GM12878 (cell line): ENCODE measurements around the gene TTLL13. TPM values are rescaled to one million over a fixed set of nuclear protein-coding genes. Genes with fewer than 3 reads are reported as not detected.

Source experiments
- ATAC-seq: fragments of 200-7000 bp; cut with Tn5 transposase; 3 replicates; pipeline ENCODE4 v1.9.1; 2020; ENCODE audit warnings: mild to moderate bottlenecking, moderate library complexity
- BruUV-seq: library from RNA; stranded (reverse); fragments of 400-500 nt; replicated peaks from 2 replicates; lab custom pipeline; 2021; lab: Mats Ljungman, UMichigan
- CTCF ChIA-PET: fragments of 300-600 bp; sonication (Branson Sonifier 250); formaldehyde crosslinking; extraction: SDS; loops from one replicate; lab custom pipeline; 2021; ENCODE audit warnings: inconsistent platforms; lab: Yijun Ruan, JAX
- POLR2A ChIA-PET: fragments of 350-600 bp; formaldehyde crosslinking; extraction: SDS; loops from one replicate; lab custom pipeline; 2021; ENCODE audit warnings: inconsistent platforms; lab: Charles Lee
- RAD21 ChIA-PET: fragments of 300-600 bp; sonication (Branson Sonifier 250); formaldehyde crosslinking; loops from one replicate; lab custom pipeline; 2023; ENCODE audit warnings: antibody characterized with exemption; ENCODE audit not compliant: unreplicated experiment; lab: Charles Lee
- SMC1A ChIA-PET: fragments of 300-600 bp; sonication (Branson Sonifier 250); formaldehyde crosslinking; loops from one replicate; lab custom pipeline; 2023; ENCODE audit not compliant: unreplicated experiment, uncharacterized antibody; lab: Charles Lee
- DNase-seq: peaks from one replicate; pipeline ENCODE4 v3.0.0-alpha.2; 2011; ENCODE audit warnings: low read depth, low spot score
- FAIRE-seq: peaks from 3 replicates; lab custom pipeline; 2011; peaks lifted over from hg19 to GRCh38; lab: Jason Lieb, UNC
- H2AFZ ChIP-seq: 2 replicates; pipeline ENCODE4 v1.6.0; 2011; ENCODE audit warnings: low read depth, low read length, control low read depth; ENCODE audit not compliant: control insufficient read depth
- H3K27ac ChIP-seq: 2 replicates; pipeline ENCODE4 v1.5.1; 2011; ENCODE audit warnings: control low read depth; ENCODE audit not compliant: control insufficient read depth, insufficient read depth
- H3K27me3 ChIP-seq, 2 experiments: replicated peaks in 1 of 2; 2 replicates each; pipeline versions ENCODE4 v1.6.0 to v1.6.1; 2011; ENCODE audit warnings: low read length in 1 of 2; ENCODE audit not compliant: control insufficient read depth in 2 of 2, insufficient read depth in 2 of 2
- H3K36me3 ChIP-seq, 2 experiments: 2 replicates each; pipeline ENCODE4 v1.5.1; 2011; ENCODE audit warnings: low read length in 1 of 2; ENCODE audit not compliant: control insufficient read depth in 2 of 2, insufficient read depth in 2 of 2
- H3K4me1 ChIP-seq: 2 replicates; pipeline ENCODE4 v1.6.1; 2011; ENCODE audit warnings: mild to moderate bottlenecking, low read length, moderate library complexity, mixed read lengths; ENCODE audit not compliant: control insufficient read depth, insufficient read depth
- H3K4me2 ChIP-seq: 2 replicates; pipeline ENCODE4 v1.6.0; 2011; ENCODE audit warnings: control low read depth; ENCODE audit not compliant: control insufficient read depth, insufficient read depth
- H3K4me3 ChIP-seq: fragments of 200-600 bp; sonication (generic); 2 replicates; pipeline ENCODE4 v1.5.1; 2016
- H3K79me2 ChIP-seq: 2 replicates; pipeline ENCODE4 v1.6.0; 2011; ENCODE audit warnings: low read length; ENCODE audit not compliant: control insufficient read depth, insufficient read depth
- H3K9ac ChIP-seq: 2 replicates; pipeline ENCODE4 v1.8.0; 2011; ENCODE audit warnings: low read length, control low read depth, mixed read lengths; ENCODE audit not compliant: control insufficient read depth, insufficient read depth
- H3K9me3 ChIP-seq: replicated peaks from 3 replicates; pipeline ENCODE4 v1.5.1; 2011; ENCODE audit warnings: mild to moderate bottlenecking, low read length; ENCODE audit not compliant: control insufficient read depth, insufficient read depth
- H4K20me1 ChIP-seq: 2 replicates; pipeline ENCODE4 v1.6.0; 2011; ENCODE audit not compliant: control insufficient read depth, insufficient read depth
- DPF2 ChIP-seq: fragments of 450-650 bp; IDR thresholded peaks from 2 replicates; pipeline ENCODE4 v1.6.1; 2017; ENCODE audit warnings: mild to moderate bottlenecking
- IRF4 ChIP-seq: IDR thresholded peaks from 2 replicates; pipeline ENCODE4 v1.6.1; 2011; ENCODE audit warnings: low read depth, low read length
- IRF5 ChIP-seq: fragments of 450-650 bp; IDR thresholded peaks from 2 replicates; pipeline ENCODE4 v1.6.1; 2017; ENCODE audit warnings: borderline replicate concordance
- KDM1A ChIP-seq: fragments of 200-600 bp; sonication (generic); IDR thresholded peaks from 2 replicates; pipeline ENCODE4 v1.6.1; 2016; ENCODE audit warnings: borderline replicate concordance
- MYC ChIP-seq: IDR thresholded peaks from 2 replicates; pipeline ENCODE4 v1.6.1; 2011; ENCODE audit warnings: mild to moderate bottlenecking, low read length, moderate library complexity, inconsistent platforms; ENCODE audit not compliant: insufficient read depth, insufficient replicate concordance, insufficient read length, severe bottlenecking
- NBN ChIP-seq: fragments of 450-650 bp; IDR thresholded peaks from 2 replicates; pipeline ENCODE4 v1.6.1; 2016
- NR2C1 ChIP-seq: fragments of 450-650 bp; IDR thresholded peaks from 2 replicates; pipeline ENCODE4 v1.6.1; 2017; ENCODE audit warnings: antibody characterized with exemption, mild to moderate bottlenecking, moderate library complexity
- POLR2AphosphoS5 ChIP-seq: IDR thresholded peaks from 2 replicates; pipeline ENCODE4 v1.6.1; 2011; ENCODE audit warnings: mild to moderate bottlenecking, low read length, inconsistent platforms
- SKIL ChIP-seq: fragments of 450-650 bp; IDR thresholded peaks from 2 replicates; pipeline ENCODE4 v1.6.1; 2017; ENCODE audit warnings: mild to moderate bottlenecking, low read depth, inconsistent platforms; ENCODE audit not compliant: poor library complexity, severe bottlenecking
- TCF7 ChIP-seq: IDR thresholded peaks from 2 replicates; pipeline ENCODE4 v1.6.1; 2014; ENCODE audit warnings: antibody characterized with exemption, borderline replicate concordance
- USF1 ChIP-seq: IDR thresholded peaks from 2 replicates; pipeline ENCODE4 v1.6.1; 2011; ENCODE audit warnings: borderline replicate concordance, low read depth, mild to moderate bottlenecking, moderate library complexity, mixed read lengths, low read length; ENCODE audit not compliant: insufficient read depth; ENCODE audit errors: extremely low read length
- YY1 ChIP-seq: IDR thresholded peaks from 2 replicates; pipeline ENCODE4 v1.6.1; 2011; ENCODE audit warnings: low read depth, mild to moderate bottlenecking, low read length
- whole genome bisulfite sequencing: methylation state at CpG from one replicate; pipeline ENCODE4 v1.1.6; 2016; ENCODE audit warnings: low lambda C conversion rate; ENCODE audit not compliant: insufficient replicate concordance, insufficient coverage; ENCODE audit errors: missing lambda C conversion rate; 5-methylcytosine and 5-hydroxymethylcytosine counted together
- in situ Hi-C: fragments of 300-500 bp; cut with MboI; formaldehyde crosslinking; loops from 9 replicates; pipeline ENCODE4 v1.14.3; 2018; ENCODE audit warnings: mixed read lengths
- intact Hi-C: fragments of 100-400 bp; cut with micrococcal nuclease; formaldehyde crosslinking; loops from one replicate; pipeline ENCODE4 v1.14.2; 2022; ENCODE audit not compliant: unreplicated experiment
- polyA plus RNA-seq, 11 experiments: library from polyadenylated mRNA; depleted of rRNA in 4 of 11; unstranded in 6 of 11; stranded (reverse) in 5 of 11; fragments of >200 nt; fragmentation: Nextera tagmentation in 4 of 11; fragmentation: Illumina TruSeq in 1 of 11; extraction: Ambion mirVana in 4 of 11; extraction: Trizol in 1 of 11; gene quantifications; 1 replicate in 1 of 11; 2 replicates in 10 of 11; pipeline versions ENCODE4 v1.2.1 to v1.2.3, GENCODE V29; 2011 to 2016; ENCODE audit warnings: inconsistent platforms in 2 of 11, missing spikeins in 2 of 11, low read depth in 1 of 11
- total RNA-seq, 4 experiments: library from RNA; depleted of rRNA in 3 of 4; stranded (reverse); fragments of >200 nt in 3 of 4; fragmentation: Illumina TruSeq in 1 of 4; extraction: Trizol in 1 of 4; gene quantifications; 2 replicates each; pipeline versions ENCODE4 v1.2.1 to v1.2.3, GENCODE V29; 2013 to 2021
- TF ChIP-seq, protein P1 (sequence below): fragments of 450-650 bp; IDR thresholded peaks from 2 replicates; pipeline ENCODE4 v1.6.1; 2017; ENCODE audit warnings: low read depth, mild to moderate bottlenecking, moderate library complexity
- TF ChIP-seq, protein P2 (sequence below): fragments of 150-350 bp; IDR thresholded peaks from 2 replicates; pipeline ENCODE4 v1.6.1; 2014; ENCODE audit warnings: mild to moderate bottlenecking, low read depth, low read length

TTLL13 gene
- total and polyA plus RNA-seq, 10 of the 15 experiments (the other 5 are each of a cell fraction or from before 2014, with no cell fraction given) = 0.03 to 0.32 (median 0.13) TPM; not detected in 1

- ChIA-PET CTCF (interaction anchor here (0.9 to 1.0 kb wide), 2 partner anchors 61 to 64 kb away, joined by 3 to 7 read pairs; no protein-coding TSS in a partner anchor), POLR2A (no interaction called here), SMC1A (interaction anchor here (0.7 kb wide), 1 partner anchor 64 kb away, joined by 3 read pairs; no protein-coding TSS in a partner anchor), RAD21 (no interaction called here)
- no TSS peak for BruUV-seq
- in situ Hi-C loops = no loop called here
- Histone ChIP-seq H4K20me1 (no peaks in the 10 kb centered on the region), H3K4me3 (no peak overlapping the region), H3K9me3 (no peaks in the 10 kb centered on the region), H3K4me2 (no peak overlapping the region), H3K27me3 (no peaks in the 10 kb centered on the region), H3K27ac (no peak overlapping the region), H3K36me3 (peaks cover 19 to 28% of the 10 kb centered on the region in 2 experiments; a peak in 3 of 4 replicates), H3K4me1 (peaks cover 6% of the 10 kb centered on the region), H3K79me2 (no peaks in the 10 kb centered on the region; the same call in 1 of the 2 replicates), H2AFZ (no peak overlapping the region), H3K9ac (no peak overlapping the region)
- intact Hi-C loops = no loop called here
- DNase-seq (no peak), FAIRE-seq (no peak), ATAC-seq (no peak)
- TF ChIP-seq YY1 (no peak), MYC (no peak), TCF7 (no peak), NR2C1 (no peak), SKIL (no peak), IRF4 (no peak), DPF2 (no peak), KDM1A (no peak), USF1 (no peak), IRF5 (no peak), POLR2AphosphoS5 (no peak), NBN (no peak)
- TF ChIP-seq, protein P1, sequence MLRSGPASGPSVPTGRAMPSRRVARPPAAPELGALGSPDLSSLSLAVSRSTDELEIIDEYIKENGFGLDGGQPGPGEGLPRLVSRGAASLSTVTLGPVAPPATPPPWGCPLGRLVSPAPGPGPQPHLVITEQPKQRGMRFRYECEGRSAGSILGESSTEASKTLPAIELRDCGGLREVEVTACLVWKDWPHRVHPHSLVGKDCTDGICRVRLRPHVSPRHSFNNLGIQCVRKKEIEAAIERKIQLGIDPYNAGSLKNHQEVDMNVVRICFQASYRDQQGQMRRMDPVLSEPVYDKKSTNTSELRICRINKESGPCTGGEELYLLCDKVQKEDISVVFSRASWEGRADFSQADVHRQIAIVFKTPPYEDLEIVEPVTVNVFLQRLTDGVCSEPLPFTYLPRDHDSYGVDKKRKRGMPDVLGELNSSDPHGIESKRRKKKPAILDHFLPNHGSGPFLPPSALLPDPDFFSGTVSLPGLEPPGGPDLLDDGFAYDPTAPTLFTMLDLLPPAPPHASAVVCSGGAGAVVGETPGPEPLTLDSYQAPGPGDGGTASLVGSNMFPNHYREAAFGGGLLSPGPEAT = no peak
- TF ChIP-seq, protein P2, sequence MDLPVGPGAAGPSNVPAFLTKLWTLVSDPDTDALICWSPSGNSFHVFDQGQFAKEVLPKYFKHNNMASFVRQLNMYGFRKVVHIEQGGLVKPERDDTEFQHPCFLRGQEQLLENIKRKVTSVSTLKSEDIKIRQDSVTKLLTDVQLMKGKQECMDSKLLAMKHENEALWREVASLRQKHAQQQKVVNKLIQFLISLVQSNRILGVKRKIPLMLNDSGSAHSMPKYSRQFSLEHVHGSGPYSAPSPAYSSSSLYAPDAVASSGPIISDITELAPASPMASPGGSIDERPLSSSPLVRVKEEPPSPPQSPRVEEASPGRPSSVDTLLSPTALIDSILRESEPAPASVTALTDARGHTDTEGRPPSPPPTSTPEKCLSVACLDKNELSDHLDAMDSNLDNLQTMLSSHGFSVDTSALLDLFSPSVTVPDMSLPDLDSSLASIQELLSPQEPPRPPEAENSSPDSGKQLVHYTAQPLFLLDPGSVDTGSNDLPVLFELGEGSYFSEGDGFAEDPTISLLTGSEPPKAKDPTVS = no peak
- 95% methylated on average over 18 of the region's 18 CpGs for WGBS
These were observed 23.7 kb upstream of the TTLL13 start for GRCh38 chr15:90225504-90226234.
